IMR-90 (cell line): ENCODE results near the gene PARG. TPM values are rescaled to one million over a fixed set of nuclear protein-coding genes. Genes with fewer than 3 reads are reported as not detected.
"Not testable (repeated sequence)": the region's sequence is repeated elsewhere in the genome, so short reads cannot be mapped to it uniquely, and the experiment has no call there.

Experiments used
- ATAC-seq: fragments of 200-7000 bp; cut with Tn5 transposase; 2 replicates; pipeline ENCODE4 v1.9.1; 2020; ENCODE audit warnings: low read depth, mild to moderate bottlenecking, moderate library complexity
- BruUV-seq: library from RNA; stranded (reverse); fragments of 400-500 nt; replicated peaks from 2 replicates; lab custom pipeline; 2021; lab: Mats Ljungman, UMichigan
- CTCF ChIA-PET: fragments of 300-600 bp; formaldehyde crosslinking; extraction: SDS; loops from one replicate; lab custom pipeline; 2021; ENCODE audit warnings: antibody characterized with exemption; lab: Yijun Ruan, JAX
- POLR2A ChIA-PET: fragments of 300-600 bp; sonication (Branson Sonifier 250); formaldehyde crosslinking; loops from one replicate; lab custom pipeline; 2022; ENCODE audit warnings: antibody characterized with exemption; ENCODE audit not compliant: unreplicated experiment; lab: Charles Lee
- DNase-seq: peaks from one replicate; pipeline ENCODE4 v3.0.0; 2013
- H2AFZ ChIP-seq: replicated peaks from 2 replicates; pipeline ENCODE3; 2013; ENCODE audit warnings: low read length, mild to moderate bottlenecking; ENCODE audit not compliant: poor library complexity
- H2AK5ac ChIP-seq: 2 replicates; pipeline ENCODE4 v1.6.1; 2013; ENCODE audit warnings: low read depth, low read length, inconsistent platforms
- H2AK9ac ChIP-seq: replicated peaks from 2 replicates; pipeline ENCODE3; 2013; ENCODE audit warnings: mild to moderate bottlenecking, low read depth, low read length, moderate library complexity; ENCODE audit not compliant: poor library complexity
- H2BK120ac ChIP-seq: 2 replicates; pipeline ENCODE4 v1.6.1; 2013; ENCODE audit warnings: low read depth, low read length, inconsistent platforms
- H2BK15ac ChIP-seq: 3 replicates; pipeline ENCODE4 v1.6.1; 2013; ENCODE audit warnings: low read depth, low read length, inconsistent platforms
- H2BK20ac ChIP-seq: 2 replicates; pipeline ENCODE4 v1.6.1; 2013; ENCODE audit warnings: low read depth, mild to moderate bottlenecking, inconsistent platforms, low read length, moderate library complexity
- H2BK5ac ChIP-seq: 2 replicates; pipeline ENCODE4 v1.6.1; 2013; ENCODE audit warnings: mild to moderate bottlenecking, low read depth, low read length, inconsistent platforms; ENCODE audit not compliant: poor library complexity, severe bottlenecking
- H3K14ac ChIP-seq: replicated peaks from 2 replicates; pipeline ENCODE4 v1.6.1; 2013; ENCODE audit warnings: low read depth, low read length, inconsistent platforms
- H3K18ac ChIP-seq: 2 replicates; pipeline ENCODE4 v1.6.1; 2013; ENCODE audit warnings: low read depth, low read length, control low read depth
- H3K23ac ChIP-seq: 2 replicates; pipeline ENCODE4 v1.6.1; 2013; ENCODE audit warnings: low read depth, low read length, inconsistent platforms
- H3K27ac ChIP-seq: 2 replicates; pipeline ENCODE4 v1.5.1; 2013; ENCODE audit warnings: mild to moderate bottlenecking, control low read depth, low read length; ENCODE audit not compliant: insufficient read depth
- H3K27me3 ChIP-seq: 2 replicates; pipeline ENCODE4 v1.6.1; 2013; ENCODE audit warnings: low read length; ENCODE audit not compliant: control insufficient read depth, insufficient read depth
- H3K36me3 ChIP-seq: 2 replicates; pipeline ENCODE4 v1.6.1; 2013; ENCODE audit warnings: low read length, mixed read lengths; ENCODE audit not compliant: control insufficient read depth, insufficient read depth
- H3K4ac ChIP-seq: 2 replicates; pipeline ENCODE4 v1.6.1; 2013; ENCODE audit warnings: low read depth, low read length, inconsistent platforms
- H3K4me1 ChIP-seq: 2 replicates; pipeline ENCODE4 v1.6.1; 2013; ENCODE audit warnings: low read length, mixed read lengths; ENCODE audit not compliant: control insufficient read depth, insufficient read depth
- H3K4me2 ChIP-seq: 2 replicates; pipeline ENCODE4 v1.6.1; 2013; ENCODE audit warnings: low read depth, mild to moderate bottlenecking, control low read depth, low read length, moderate library complexity
- H3K4me3 ChIP-seq: 2 replicates; pipeline ENCODE4 v1.5.1; 2013; ENCODE audit warnings: low read depth, mild to moderate bottlenecking, control low read depth, low read length, moderate library complexity; ENCODE audit not compliant: insufficient read depth
- H3K56ac ChIP-seq: 2 replicates; pipeline ENCODE4 v1.6.1; 2013; ENCODE audit warnings: low read length, inconsistent platforms; ENCODE audit not compliant: insufficient read depth; ENCODE audit errors: extremely low read depth
- H3K79me1 ChIP-seq, 2 experiments: 2 replicates each; pipeline ENCODE4 v1.6.1; 2013; ENCODE audit warnings: low read length in 2 of 2, inconsistent platforms in 1 of 2, low read depth in 1 of 2
- H3K9ac ChIP-seq: 2 replicates; pipeline ENCODE4 v1.6.1; 2013; ENCODE audit warnings: low read depth, low read length, control low read depth
- H3K9me1 ChIP-seq: 2 replicates; pipeline ENCODE4 v1.6.1; 2013; ENCODE audit warnings: low read length, inconsistent platforms; ENCODE audit not compliant: insufficient read depth
- H3K9me3 ChIP-seq: 2 replicates; pipeline ENCODE4 v1.6.1; 2013; ENCODE audit warnings: low read length; ENCODE audit not compliant: control insufficient read depth, insufficient read depth
- H4K20me1 ChIP-seq: 2 replicates; pipeline ENCODE4 v1.6.1; 2013; ENCODE audit warnings: low read length, inconsistent platforms; ENCODE audit not compliant: insufficient read depth
- H4K5ac ChIP-seq: 2 replicates; pipeline ENCODE4 v1.6.1; 2013; ENCODE audit warnings: mild to moderate bottlenecking, low read depth, low read length, control low read depth
- H4K8ac ChIP-seq, 2 experiments: 2 replicates each; pipeline ENCODE4 v1.6.1; 2013; ENCODE audit warnings: low read depth in 2 of 2, low read length in 2 of 2, control low read depth in 1 of 2, inconsistent platforms in 1 of 2
- H4K91ac ChIP-seq: 2 replicates; pipeline ENCODE4 v1.6.1; 2013; ENCODE audit warnings: low read depth, low read length, inconsistent platforms; ENCODE audit not compliant: insufficient read depth
- WGBS, 2 experiments: methylation state at CpG; one replicate each; pipeline versions ENCODE4 v1.1.5 to v1.1.7; 2013; ENCODE audit warnings: missing lambda C conversion rate in 2 of 2; ENCODE audit not compliant: insufficient read length in 1 of 2; ENCODE audit errors: extremely low coverage in 2 of 2; 5-methylcytosine and 5-hydroxymethylcytosine counted together
- dilution Hi-C: fragments of 300-500 bp; cut with HindIII; formaldehyde crosslinking; loops from one replicate; pipeline ENCODE4 v1.14.3; 2018; ENCODE audit warnings: low sequenced_read_pairs; ENCODE audit not compliant: unreplicated experiment
- in situ Hi-C: fragments of 300-500 bp; cut with MboI; formaldehyde crosslinking; loops from 3 replicates; pipeline ENCODE4 v1.14.3; 2019; ENCODE audit warnings: low sequenced_read_pairs, inconsistent platforms, mixed read lengths
- intact Hi-C: fragments of 100-400 bp; cut with micrococcal nuclease; formaldehyde crosslinking; loops from 2 replicates; pipeline ENCODE4 v1.10.0; 2022
- polyA plus RNA-seq, 3 experiments: library from polyadenylated mRNA; depleted of rRNA; stranded (reverse); fragments of >200 nt; gene quantifications; 2 replicates each; pipeline ENCODE4 v1.2.3, GENCODE V29; 2012; ENCODE audit warnings: low replicate concordance in 1 of 3
- total RNA-seq: library from RNA; depleted of rRNA; stranded (reverse); fragments of >200 nt; gene quantifications from 2 replicates; pipeline ENCODE4 v1.2.3, GENCODE V29; 2012

PARG gene
- total and polyA plus RNA-seq, 2 of the 4 experiments (the other 2 are of a cell fraction) = 8.6 to 24.4 TPM

GRCh38 chr10:49942339-49942705, 495 bp upstream of the PARG start:
- peak overlapping the region; percentile 94 for H3K4me2 ChIP-seq
- intact Hi-C loops = loop anchor here (10.0 kb wide), 1 partner anchor 348 kb away; no protein-coding TSS in a partner anchor
- H2BK120ac ChIP-seq = not testable (repeated sequence)

GRCh38 chr10:49931959-49932728, 9.7 kb downstream of the PARG start:
- no CpG with 5 or more reads among the region's 7 CpGs for WGBS, 2 experiments
- ATAC-seq = peak; percentile 63; the same call in 1 of the 2 replicates

More at GRCh38 chr10:49942339-49942705, 495 bp upstream of the PARG start:
- H2AK5ac ChIP-seq, H3K27me3 ChIP-seq, H2BK15ac ChIP-seq, H3K9me1 ChIP-seq, H3K9me3 ChIP-seq, H4K91ac ChIP-seq, H2AK9ac ChIP-seq, H3K79me1 ChIP-seq, H3K36me3 ChIP-seq, CTCF ChIA-PET, H3K18ac ChIP-seq, H2BK20ac ChIP-seq, H4K20me1 ChIP-seq, dilution Hi-C loops, H3K4me1 ChIP-seq, POLR2A ChIA-PET, in situ Hi-C loops: not testable (repeated sequence)
- Histone ChIP-seq H3K27ac (peak overlapping the region; percentile 82), H3K23ac (peak overlapping the region; percentile 56; the same call in 1 of the 2 replicates), H4K8ac (peak overlapping the region; percentile 74 to 92), H3K4ac (peak overlapping the region; percentile 72), H3K56ac (peak overlapping the region; percentile 66; the same call in 1 of the 2 replicates), H2AFZ (peak overlapping the region; percentile 78), H3K9ac (peak overlapping the region; percentile 90), H3K4me3 (peak overlapping the region; percentile 94), H3K14ac (peak overlapping the region; percentile 83), H2BK5ac (peak overlapping the region; percentile 28), H4K5ac (peak overlapping the region; percentile 72)
- TSS peak; percentile 73 for BruUV-seq
- DNase-seq (peak; percentile 0), ATAC-seq (peak; percentile 38)
- WGBS, 2 experiments = no CpG with 5 or more reads among the region's 12 CpGs

More at GRCh38 chr10:49931959-49932728, 9.7 kb downstream of the PARG start:
- H3K4me1 ChIP-seq, H2BK20ac ChIP-seq, H3K23ac ChIP-seq, H2BK15ac ChIP-seq, intact Hi-C loops, H3K36me3 ChIP-seq, H3K4ac ChIP-seq, H2BK120ac ChIP-seq, DNase-seq, H3K18ac ChIP-seq, H4K20me1 ChIP-seq, H3K9ac ChIP-seq, H3K27me3 ChIP-seq, H3K56ac ChIP-seq, H2BK5ac ChIP-seq, dilution Hi-C loops, H4K5ac ChIP-seq, BruUV-seq, in situ Hi-C loops, H3K4me3 ChIP-seq, H3K9me1 ChIP-seq, CTCF ChIA-PET, H3K14ac ChIP-seq, H3K4me2 ChIP-seq, H3K79me1 ChIP-seq, H3K27ac ChIP-seq, H3K9me3 ChIP-seq, H2AK9ac ChIP-seq, H2AK5ac ChIP-seq, H2AFZ ChIP-seq, H4K8ac ChIP-seq, POLR2A ChIA-PET, H4K91ac ChIP-seq: not testable (repeated sequence)
